DOHH2 (cell line): Measurements from ENCODE around the gene CUZD1.

Experiments used
- CTCF ChIP-seq: fragments of 200-600 bp; sonication (generic); IDR thresholded peaks from one replicate; pipeline ENCODE4 v1.5.1; 2014; ENCODE audit warnings: antibody characterized with exemption, mild to moderate bottlenecking, low read depth, low read length; ENCODE audit not compliant: poor library complexity, severe bottlenecking
- EZH2phosphoT487 ChIP-seq: fragments of 200-600 bp; sonication (generic); IDR thresholded peaks from 2 replicates; pipeline ENCODE4 v1.6.1; 2017; ENCODE audit warnings: borderline replicate concordance, mild to moderate bottlenecking, antibody characterized with exemption, low read length, moderate library complexity, mixed read lengths

GRCh38 chr10:122850705-122851640 lies 5.3 kb upstream of the CUZD1 start:
- TF ChIP-seq CTCF (no peak), EZH2phosphoT487 (no peak)
